RCC 7860 (cell line): Measurements from ENCODE around the gene PROM2.
"Not testable (repeated sequence)": the region's sequence is repeated elsewhere in the genome, so short reads cannot be mapped to it uniquely, and the experiment has no call there.

Experiments used
- DNase-seq: peaks from one replicate; pipeline ENCODE4 v3.0.0-alpha.2; 2015; ENCODE audit warnings: low spot score
- FAIRE-seq: peaks from 2 replicates; lab custom pipeline; 2012; peaks lifted over from hg19 to GRCh38; lab: Jason Lieb, UNC

The PROM2 gene, protein sequence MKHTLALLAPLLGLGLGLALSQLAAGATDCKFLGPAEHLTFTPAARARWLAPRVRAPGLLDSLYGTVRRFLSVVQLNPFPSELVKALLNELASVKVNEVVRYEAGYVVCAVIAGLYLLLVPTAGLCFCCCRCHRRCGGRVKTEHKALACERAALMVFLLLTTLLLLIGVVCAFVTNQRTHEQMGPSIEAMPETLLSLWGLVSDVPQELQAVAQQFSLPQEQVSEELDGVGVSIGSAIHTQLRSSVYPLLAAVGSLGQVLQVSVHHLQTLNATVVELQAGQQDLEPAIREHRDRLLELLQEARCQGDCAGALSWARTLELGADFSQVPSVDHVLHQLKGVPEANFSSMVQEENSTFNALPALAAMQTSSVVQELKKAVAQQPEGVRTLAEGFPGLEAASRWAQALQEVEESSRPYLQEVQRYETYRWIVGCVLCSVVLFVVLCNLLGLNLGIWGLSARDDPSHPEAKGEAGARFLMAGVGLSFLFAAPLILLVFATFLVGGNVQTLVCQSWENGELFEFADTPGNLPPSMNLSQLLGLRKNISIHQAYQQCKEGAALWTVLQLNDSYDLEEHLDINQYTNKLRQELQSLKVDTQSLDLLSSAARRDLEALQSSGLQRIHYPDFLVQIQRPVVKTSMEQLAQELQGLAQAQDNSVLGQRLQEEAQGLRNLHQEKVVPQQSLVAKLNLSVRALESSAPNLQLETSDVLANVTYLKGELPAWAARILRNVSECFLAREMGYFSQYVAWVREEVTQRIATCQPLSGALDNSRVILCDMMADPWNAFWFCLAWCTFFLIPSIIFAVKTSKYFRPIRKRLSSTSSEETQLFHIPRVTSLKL

DNA sequence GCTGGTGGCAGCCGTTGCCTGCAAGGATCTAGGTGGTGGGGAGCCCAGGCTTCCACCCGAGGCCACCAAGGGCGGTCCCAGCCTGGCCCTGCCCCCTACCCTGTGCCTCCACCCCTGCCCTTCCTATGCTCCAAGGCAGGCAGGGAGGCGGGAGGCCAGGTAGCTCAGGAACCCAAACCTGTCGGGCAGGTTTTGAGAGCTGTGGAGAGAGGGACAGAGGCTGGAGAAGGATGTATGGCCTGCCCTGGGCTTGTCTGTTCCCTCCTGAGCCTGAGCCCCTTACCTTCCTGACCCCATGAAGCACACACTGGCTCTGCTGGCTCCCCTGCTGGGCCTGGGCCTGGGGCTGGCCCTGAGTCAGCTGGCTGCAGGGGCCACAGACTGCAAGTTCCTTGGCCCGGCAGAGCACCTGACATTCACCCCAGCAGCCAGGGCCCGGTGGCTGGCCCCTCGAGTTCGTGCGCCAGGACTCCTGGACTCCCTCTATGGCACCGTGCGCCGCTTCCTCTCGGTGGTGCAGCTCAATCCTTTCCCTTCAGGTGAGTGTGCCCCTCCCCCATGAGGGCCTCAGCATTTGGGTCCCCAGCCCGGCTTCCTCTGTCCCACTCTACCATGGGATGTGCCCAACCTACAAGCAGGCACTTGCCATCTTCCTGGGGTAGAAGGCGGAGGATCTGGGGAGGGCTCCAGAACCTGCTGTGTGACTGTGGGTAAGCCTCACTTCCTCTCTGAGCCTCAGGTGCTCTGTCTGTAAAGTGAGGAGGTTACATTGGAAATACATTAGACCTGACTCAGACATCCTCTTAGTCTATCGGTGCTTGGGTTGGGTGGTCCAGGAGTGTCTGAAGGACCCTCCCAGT is at the start of gene PROM2:
Gene PROM2, plus strand, starts transcription at position 159 of the 860 bp plus-strand sequence. Its CDS starts 137 bp downstream, at position 296.
- FAIRE-seq: no peak

DNA sequence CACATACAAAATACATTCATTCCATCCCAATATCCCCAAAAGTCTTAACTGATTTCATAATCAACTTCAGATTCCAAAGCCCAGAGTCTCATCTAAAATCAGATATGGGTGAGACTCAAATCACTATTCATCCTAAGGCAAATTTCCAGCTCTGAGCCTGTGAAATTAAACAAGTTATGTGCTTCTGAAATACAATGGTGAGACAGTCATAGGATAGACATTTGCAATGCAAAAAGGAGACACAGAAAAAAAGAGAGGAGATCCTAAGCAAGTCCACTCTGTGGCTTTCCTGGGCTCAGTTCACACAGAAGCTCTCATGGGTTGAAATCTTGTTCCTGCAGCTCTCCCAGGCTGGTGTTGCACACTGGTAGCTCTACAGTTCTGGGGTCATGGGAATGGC is 48.6 kb upstream of the PROM2 start:
- FAIRE-seq (no peak), DNase-seq (no peak)

More for the DNA sequence above, at the start of gene PROM2:
- no peak for DNase-seq

DNA sequence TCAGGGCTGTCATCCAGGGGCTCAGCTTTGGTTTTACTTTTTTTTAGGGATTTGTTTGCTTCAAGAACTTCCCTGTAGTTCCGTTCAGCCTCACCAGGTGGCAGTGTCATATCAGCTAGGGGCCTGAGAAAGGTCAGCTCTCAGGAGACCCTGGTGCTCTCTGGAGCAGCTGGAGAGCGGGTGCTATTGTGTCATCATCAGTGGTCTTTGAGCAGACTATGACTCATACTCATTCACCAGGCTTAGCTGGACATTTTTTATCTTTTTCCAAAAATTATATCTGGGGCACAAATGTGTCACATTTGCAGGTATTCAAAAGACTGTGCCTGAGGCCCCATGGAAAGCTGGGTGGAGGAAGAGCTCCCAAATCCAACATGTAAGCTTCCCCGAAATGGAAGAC is 42.5 kb upstream of the PROM2 start:
- FAIRE-seq: peak; percentile 4
- DNase-seq: peak; percentile 60

DNA sequence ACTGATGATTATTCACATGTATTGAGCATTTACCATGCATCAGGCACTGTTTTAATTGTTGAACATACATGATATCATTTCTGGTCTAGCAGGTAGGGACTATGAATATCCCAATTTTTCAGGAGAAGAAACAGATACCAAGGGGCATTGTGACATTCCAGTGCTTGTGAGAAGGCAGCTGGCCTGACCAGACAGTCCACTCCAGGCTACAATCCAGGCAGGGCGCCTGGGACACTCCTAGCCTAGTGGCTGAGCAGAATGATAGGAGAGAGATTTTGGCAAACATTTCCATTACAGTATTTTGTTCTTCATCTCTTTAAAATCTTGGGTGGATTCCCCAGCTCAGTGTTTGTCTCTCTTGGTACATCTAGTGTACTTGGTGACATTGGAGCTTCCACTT is 42.0 kb upstream of the PROM2 start:
- FAIRE-seq (no peak), DNase-seq (no peak)

DNA sequence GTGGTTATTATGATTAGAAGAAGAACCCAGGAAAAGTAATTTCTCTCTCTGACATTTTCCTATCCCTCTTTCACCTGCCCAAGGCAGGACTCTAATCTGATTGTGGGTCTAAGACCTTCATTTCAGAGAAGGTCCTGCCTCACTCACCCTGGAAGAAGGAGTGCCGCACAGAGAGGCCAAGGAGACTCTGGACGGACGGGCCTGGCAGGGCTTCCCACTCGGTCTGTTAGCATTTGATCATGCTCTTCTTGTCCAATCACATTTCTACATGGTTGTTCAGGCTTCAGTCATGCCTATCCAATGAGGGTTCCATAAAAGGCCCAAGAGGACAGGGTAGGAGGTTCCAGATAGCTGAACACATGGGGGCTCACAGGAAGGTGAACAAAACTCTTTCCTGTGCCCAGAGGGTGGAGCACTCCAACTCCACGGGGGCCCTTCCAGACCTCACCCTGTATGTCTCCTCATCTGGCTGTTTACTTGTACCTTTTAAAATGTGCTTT is 39.9 kb upstream of the PROM2 start:
- peak; percentile 45 for DNase-seq
- no peak for FAIRE-seq

DNA sequence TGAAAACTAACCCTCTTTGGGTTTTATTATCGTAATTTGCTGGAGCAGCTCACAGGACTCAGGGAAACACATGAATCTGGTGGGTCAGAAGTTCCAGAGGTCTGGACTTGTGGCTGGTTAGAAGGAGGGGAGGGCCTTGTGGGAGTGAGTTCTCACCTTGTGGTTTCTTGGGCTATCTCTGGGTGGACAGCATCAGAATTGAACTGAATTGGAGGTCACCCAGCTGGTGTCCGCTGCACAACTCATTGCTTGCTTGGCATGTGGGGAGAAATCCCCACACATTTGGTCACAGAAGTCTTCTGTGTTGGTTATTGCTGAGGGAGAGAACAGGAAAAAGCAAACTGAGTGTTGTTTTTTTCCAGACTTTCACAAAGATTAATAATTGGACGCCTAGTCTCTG is 39.4 kb upstream of the PROM2 start:
- FAIRE-seq (peak; percentile 42), DNase-seq (peak; percentile 35)

DNA sequence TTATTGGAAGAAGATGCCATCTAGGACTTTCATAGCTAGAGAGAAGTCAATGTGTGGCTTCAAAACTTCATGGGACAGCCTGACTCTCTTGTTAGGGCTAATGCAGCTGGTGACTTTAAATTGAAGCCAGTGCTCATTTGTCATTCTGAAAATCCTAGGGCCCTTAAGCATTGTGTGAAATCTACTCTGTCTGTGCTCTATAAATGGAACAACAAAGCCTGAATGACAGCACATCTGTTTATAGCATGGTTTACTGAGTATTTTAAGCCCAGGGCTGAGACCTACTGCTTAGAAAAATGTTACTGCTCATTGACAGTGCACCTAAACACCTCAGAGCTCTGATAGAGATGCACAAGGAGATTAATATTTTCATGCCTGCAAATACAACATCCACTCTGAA is 36.1 kb upstream of the PROM2 start:
- FAIRE-seq (no peak), DNase-seq (no peak)

DNA sequence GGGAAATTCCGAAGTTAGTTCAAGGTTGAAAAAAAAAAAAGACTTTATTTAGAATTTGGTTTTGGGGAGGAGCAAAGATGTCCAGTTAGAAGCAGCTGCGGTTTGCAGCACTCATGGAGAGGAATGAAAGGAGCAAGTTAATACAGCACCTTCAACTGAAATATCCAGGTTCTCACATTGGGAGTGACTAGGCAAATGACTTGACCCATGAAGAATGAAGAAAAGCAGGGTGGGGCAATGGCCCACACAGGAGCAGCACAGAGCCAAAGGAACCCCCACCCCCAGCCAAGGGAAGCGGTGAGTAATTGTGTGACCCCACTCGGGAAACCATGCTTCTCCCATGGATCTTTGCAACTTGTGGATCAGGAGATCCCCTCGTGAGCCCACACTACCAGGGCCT is 34.2 kb upstream of the PROM2 start:
- DNase-seq (no peak), FAIRE-seq (no peak)

DNA sequence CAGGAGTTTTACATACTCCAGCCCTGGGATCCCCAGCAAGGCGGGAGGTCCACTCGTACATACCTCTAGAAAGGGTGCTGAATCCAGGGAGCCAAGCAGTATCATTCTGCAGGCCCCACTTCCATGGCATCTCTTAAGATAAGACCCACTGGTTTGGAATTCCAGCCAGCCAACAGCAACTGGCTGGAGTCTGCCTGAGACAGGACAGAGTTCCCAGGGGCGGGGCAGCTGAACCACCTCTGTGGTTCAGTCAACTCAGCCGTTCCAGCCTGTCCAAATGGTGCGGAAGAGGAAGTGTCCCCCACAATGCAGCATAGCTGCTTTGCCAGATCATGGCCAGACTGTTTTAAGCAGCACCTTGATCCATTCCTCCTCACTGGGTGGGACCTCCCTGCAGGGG is 33.7 kb upstream of the PROM2 start:
- DNase-seq (no peak), FAIRE-seq (no peak)

DNA sequence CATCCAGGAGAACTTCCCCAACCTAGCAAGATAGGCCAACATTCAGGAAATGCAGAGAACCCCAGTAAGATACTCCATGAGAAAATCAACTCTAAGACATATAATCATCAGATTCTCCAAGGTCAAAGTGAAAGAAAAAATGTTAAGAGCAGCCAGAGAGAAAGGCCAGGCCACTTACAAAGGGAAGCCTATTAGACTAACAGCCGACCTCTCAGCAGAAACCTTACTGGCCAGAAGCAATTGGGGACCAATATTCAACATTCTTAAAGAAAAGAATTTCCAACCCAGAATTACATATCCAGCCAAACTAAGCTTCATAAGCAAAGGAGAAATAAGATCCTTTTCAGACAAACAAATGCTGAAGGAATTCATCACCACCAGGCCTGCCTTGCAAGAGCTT is 32.2 kb upstream of the PROM2 start:
- DNase-seq, FAIRE-seq: not testable (repeated sequence)

DNA sequence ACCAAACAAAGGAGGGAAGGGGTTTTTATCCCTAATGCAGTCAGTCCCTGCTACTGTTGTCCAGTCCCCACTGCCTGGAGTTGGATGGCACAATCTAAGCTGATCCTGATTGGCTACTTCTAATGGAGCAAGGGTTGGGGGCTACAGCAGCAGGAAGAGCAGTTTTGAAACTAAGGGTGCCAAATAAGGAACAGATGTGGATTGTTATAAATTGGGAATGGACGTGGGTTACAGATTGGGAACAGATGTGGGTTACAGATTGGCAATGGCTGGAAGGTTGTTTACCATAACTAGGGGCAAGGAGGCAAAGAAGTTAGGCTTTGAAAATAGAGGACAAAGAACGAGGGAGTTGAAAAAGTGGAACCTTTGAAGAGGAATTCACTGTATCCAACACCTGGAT is 16.0 kb upstream of the PROM2 start:
- no peak for DNase-seq
- no peak for FAIRE-seq

DNA sequence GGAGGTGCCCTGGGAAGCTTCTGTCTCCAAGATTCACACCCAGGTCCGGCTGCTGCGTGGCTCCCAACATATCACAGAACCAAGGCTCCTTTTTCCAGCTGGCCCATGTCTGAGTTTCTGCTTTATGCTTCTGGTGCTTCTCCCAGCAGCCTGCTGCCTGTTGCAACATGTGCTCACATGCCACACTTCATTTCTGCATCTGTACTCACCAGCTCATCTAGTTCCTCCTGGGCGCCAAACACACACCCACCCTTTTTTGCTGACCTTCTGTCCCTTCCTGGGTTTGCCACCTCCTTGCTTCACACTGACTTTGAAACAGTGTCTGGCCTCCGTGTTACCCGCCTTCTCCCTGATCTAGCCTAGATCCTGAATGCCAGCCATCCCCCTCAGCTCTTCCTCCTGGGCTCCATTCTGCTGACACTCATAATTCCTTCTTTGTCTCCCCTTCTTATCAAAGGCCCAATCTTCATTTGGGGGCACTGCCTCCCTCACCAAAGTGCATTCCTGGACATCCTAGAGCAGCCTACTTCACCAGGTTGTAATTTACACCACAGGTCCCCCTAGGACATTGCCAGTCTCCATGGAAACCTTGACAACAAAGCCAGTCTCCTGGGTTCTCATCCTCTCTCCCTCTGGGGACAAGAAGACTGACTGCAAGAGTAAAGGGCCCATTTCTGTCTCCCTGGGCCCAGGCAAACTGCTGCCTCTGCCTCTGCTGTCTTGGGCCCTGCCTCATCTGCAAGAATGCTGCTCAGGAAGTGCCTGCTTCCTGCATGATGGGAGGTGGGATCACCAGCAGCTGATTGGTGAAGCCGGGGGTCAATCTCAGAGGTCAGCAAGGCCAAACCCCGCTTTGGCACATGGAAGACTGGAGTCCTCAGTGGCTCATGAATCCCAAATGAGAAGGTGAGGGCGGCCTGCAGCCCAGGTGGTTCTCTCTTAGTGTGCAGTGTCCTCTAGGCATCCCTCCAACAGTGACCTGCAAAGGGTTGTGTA is 13.9 kb upstream of the PROM2 start:
- DNase-seq (no peak), FAIRE-seq (no peak)

DNA sequence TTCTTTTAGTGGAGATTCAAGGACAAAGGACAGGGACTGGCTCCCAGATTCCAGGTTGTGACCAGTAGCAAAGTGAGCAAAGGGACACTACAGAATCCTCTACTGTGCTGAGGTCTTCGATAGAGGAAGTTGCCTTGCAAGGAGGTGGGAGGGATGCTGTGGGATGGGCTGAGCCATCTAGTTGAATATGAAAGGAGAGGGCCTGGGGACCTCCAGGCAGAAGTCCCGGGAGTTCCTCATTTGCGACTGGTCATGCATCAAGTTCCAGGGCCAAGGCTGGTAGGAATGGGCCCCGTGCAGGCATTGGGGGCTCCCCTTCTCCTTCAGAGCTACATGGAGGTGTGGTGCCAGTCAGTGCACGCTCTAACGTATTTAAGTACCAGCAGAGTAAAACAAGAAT is 12.6 kb upstream of the PROM2 start:
- no peak for FAIRE-seq

DNA sequence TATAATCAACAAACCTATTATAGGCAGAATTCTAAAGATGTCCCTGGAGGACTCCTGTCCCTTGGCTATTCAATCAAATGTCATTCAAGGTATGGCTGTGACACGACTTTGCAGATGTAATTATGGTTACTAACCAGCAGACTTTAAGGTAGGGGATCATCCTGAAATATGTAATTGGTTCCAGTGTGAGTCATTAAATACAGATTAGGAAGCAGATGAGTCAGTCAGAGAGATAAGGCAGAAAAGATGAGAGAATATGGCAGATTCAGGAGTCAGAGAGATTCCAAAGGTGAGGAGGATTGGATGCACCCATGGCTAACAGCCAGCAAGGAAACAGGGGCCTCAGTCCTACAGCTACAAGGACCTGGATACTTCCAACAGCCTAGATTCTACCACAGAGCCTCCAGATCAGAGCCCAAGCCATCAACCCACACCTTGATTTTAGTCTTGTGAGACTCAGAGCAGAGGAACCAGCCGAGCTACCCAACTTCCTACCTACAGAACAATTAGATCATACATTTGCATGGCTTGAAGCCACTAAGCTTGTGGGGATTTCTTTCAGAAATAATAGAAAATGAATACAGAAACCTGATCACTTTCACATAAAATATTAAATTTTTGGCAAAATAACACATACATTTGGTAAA is 11.2 kb upstream of the PROM2 start:
- FAIRE-seq (no peak), DNase-seq (no peak)

More for the DNA sequence above, 12.6 kb upstream of the PROM2 start:
- DNase-seq: no peak

DNA sequence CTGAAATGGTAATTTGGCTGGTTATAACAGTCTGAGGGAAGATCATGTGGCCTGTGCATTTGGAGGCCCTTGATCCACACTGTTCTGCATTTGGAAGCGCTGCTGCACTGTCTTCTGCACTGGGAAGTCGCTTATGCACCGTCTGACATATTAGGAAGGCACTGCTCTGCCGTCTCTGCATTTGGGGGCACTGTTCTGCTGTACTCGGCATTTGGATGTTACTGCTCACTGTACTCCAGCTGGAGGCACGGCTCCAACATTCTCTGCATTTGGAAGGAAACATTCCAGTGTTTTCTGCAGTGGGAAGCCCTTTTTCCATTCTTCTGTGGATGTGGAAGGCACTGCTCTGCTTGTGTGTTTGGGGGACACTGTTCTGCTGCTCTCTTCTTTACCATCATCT is 9.6 kb upstream of the PROM2 start:
- DNase-seq (no peak), FAIRE-seq (no peak)

DNA sequence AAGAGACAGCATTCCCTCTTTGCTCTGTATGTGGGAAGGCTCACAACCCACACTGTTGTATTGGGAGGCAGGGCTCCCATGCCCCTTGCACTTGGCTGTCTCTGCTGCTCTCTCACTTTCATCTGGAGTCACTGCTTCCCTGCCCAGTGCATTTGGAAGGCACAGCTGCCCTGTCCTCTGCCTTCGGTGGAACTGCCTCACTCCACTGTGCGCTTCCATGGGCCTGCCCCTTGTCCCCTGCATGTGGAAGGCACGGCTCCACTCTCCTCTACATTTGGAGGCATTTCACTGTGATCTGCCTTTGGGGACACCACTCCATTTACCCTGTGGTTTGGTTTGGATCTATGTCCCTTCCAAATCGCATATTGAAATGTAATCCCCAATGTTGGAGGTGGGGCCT is 9.1 kb upstream of the PROM2 start:
- FAIRE-seq: no peak
- no peak for DNase-seq

DNA sequence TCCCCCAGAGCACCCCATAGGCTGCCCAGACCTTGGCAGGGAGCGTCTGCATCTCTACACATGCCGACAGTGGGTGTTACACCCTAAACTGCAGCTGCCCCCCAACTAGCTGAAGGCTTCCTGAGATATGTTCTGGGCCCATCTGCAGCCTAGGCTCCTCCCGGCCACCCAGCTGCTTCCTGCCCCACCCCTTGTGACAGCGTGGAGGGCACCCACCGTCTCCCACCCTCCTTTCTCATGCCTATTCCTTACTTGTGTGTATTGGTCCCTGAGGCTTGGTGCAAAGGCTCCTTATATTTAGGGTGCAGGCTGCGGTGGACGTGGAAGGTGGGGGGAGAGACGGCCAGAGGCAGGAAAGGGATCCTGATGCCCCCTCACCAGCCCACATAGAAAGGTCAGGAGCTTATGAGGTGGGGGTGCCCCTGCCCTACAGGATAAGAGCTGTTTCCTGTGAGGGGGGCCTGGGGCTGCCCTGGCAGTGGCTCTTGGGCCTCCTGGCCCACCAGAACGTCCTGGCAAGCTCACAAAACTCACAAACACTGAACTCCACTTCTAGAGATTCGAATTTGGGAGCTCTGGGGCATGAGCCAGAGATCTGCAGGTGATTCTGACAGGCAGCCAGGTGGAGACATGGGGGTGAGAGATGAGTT is 7.3 kb upstream of the PROM2 start:
- DNase-seq (no peak), FAIRE-seq (no peak)

DNA sequence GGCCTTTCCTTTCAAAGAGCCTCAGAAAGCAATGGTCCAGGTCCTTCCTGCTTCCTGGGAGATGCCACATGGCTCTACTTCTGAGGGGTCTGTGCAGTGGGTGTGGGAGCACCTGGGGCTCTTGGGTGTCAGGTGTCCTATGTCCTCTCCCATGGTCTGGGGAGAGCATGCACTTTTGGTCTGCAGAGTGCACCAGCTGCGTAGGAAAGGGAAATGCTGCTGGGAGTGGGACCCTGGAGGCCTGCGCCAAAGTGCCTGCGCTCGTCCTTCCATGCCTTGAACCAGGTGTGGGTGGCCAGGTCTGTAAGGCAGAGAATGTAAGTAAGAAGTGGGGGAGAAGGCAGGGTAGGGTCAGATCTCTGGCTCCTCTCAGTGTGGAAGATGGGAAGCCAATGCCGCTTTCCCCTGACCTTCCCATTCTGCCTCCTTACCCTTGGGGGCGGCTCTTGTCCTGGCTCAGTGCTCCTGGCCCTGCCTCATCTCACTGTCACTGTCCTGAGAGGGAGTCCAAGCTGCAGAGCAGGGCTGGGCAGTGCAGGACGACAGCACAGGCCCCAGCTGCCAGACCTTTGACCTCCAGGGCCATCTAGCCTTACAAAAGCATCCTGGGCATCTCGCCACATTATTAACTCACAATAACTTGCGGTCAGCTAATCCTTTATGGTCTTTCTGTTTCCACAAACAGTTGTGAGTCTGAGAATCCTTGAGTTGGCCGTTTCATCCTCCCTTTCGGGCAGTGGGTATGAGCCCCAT is 6.6 kb upstream of the PROM2 start:
- peak; percentile 62 for FAIRE-seq
- peak; percentile 55 for DNase-seq
